ENCODE measurements around the gene MAS1L.

- TF ChIP-seq CTCF (IDR thresholded peaks at IDR 0.05; ENCODE audit: low read length) (no peak), EZH2 (IDR thresholded peaks at IDR 0.05; ENCODE audit: borderline replicate concordance, low read length) (no peak)
Observed at GRCh38 chr6:29439006-29439405, 48.8 kb downstream of the MAS1L start, which contains the start of gene OR10C1.

Data from OCI-LY1 (cell line).